Measurements from ENCODE around the gene GABRR2.
"Not testable (repeated sequence)": the region's sequence is repeated elsewhere in the genome, so short reads cannot be mapped to it uniquely, and the experiment has no call there.

Gene GABRR2

GRCh38 chr6:89255417-89255816, 59.7 kb downstream of the GABRR2 start:
- no peak for DNase-seq

- no peak for DNase-seq
These were observed 60.5 kb downstream of the GABRR2 start for GRCh38 chr6:89254569-89254968.

GRCh38 chr6:89252907-89253306, 62.2 kb downstream of the GABRR2 start:
- no peak for DNase-seq

- DNase-seq: no peak
These were observed 63.1 kb downstream of the GABRR2 start for GRCh38 chr6:89251976-89252375.

- no peak for DNase-seq
These were observed 63.9 kb downstream of the GABRR2 start for GRCh38 chr6:89251170-89251569.

- no peak for DNase-seq
These were observed 64.9 kb downstream of the GABRR2 start for GRCh38 chr6:89250239-89250638.

- DNase-seq: no peak
These were observed 70.7 kb downstream of the GABRR2 start for GRCh38 chr6:89244241-89244985.

- DNase-seq: no peak
These were observed 71.8 kb downstream of the GABRR2 start for GRCh38 chr6:89243331-89243629.

GRCh38 chr6:89242574-89243330, 72.3 kb downstream of the GABRR2 start:
- DNase-seq: no peak

GRCh38 chr6:89239338-89239737, 75.8 kb downstream of the GABRR2 start:
- DNase-seq: no peak

- no peak for DNase-seq
These were observed 77.9 kb downstream of the GABRR2 start for GRCh38 chr6:89237158-89237557.

GRCh38 chr6:89233605-89234004, 81.5 kb downstream of the GABRR2 start:
- not testable (repeated sequence) for DNase-seq

- DNase-seq: no peak
These were observed 92.4 kb downstream of the GABRR2 start for GRCh38 chr6:89222712-89223039.

GRCh38 chr6:89221971-89222711, 93.0 kb downstream of the GABRR2 start:
- DNase-seq: no peak

GRCh38 chr6:89221129-89221528, 94.0 kb downstream of the GABRR2 start:
- no peak for DNase-seq

GRCh38 chr6:89217299-89217910, 97.7 kb downstream of the GABRR2 start, which contains the start of gene GABRR1:
Gene GABRR1 (minus strand): TSS chr6:89217358. CDS start chr6:89217322, 36 bp downstream.
- no peak for DNase-seq

- no peak for DNase-seq
These were observed 98.7 kb downstream of the GABRR2 start for GRCh38 chr6:89216411-89216810.

- no peak for DNase-seq
These were observed 99.7 kb downstream of the GABRR2 start for GRCh38 chr6:89215391-89215790.

GRCh38 chr6:89214197-89214596, 100.9 kb downstream of the GABRR2 start:
- DNase-seq: no peak

GRCh38 chr6:89212472-89212871, 102.6 kb downstream of the GABRR2 start:
- no peak for DNase-seq

- peak; percentile 75 for DNase-seq
These were observed 105.6 kb downstream of the GABRR2 start for GRCh38 chr6:89209457-89209856.

- DNase-seq: no peak
These were observed 106.5 kb downstream of the GABRR2 start for GRCh38 chr6:89208551-89208950.

Measured in NCI-H2171 (cell line).